ENCODE results near the gene R3HDM1. TPM values are rescaled to one million over a fixed set of nuclear protein-coding genes. Genes with fewer than 3 reads are reported as not detected.

The R3HDM1 gene
- total and polyA plus RNA-seq, 2 experiments from 2014 or later, result 24.8 to 32.7 TPM

DNA sequence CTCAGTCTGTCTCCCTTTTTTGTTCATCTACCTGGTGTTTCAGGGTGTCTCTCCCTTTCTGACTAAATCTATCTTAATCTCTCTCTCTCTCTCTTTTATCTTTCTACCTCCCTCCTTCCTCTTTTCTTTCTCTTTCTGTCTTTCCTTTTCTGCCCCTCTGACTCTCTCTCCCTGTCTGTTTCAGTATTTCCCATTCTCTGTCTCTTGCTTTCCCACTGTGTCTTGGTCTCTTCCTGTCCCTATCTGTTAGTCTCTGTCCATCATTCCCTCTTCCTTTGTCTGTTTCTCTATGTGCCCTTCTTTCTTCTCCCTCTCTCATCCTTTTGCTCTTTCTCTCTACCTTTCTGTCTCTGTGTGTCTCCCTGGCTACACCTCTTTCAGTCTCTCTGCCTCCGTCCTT, 56.7 kb downstream of the R3HDM1 start:
- TF ChIP-seq, protein P1, sequence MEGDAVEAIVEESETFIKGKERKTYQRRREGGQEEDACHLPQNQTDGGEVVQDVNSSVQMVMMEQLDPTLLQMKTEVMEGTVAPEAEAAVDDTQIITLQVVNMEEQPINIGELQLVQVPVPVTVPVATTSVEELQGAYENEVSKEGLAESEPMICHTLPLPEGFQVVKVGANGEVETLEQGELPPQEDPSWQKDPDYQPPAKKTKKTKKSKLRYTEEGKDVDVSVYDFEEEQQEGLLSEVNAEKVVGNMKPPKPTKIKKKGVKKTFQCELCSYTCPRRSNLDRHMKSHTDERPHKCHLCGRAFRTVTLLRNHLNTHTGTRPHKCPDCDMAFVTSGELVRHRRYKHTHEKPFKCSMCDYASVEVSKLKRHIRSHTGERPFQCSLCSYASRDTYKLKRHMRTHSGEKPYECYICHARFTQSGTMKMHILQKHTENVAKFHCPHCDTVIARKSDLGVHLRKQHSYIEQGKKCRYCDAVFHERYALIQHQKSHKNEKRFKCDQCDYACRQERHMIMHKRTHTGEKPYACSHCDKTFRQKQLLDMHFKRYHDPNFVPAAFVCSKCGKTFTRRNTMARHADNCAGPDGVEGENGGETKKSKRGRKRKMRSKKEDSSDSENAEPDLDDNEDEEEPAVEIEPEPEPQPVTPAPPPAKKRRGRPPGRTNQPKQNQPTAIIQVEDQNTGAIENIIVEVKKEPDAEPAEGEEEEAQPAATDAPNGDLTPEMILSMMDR (IDR thresholded peaks at IDR 0.05; ENCODE audit: low read depth, low read length), result no peak
- no peaks in the 10 kb centered on the region for H3K36me3 ChIP-seq
- H3K27ac ChIP-seq, result no peak overlapping the region
- no peaks in the 10 kb centered on the region for H3K4me1 ChIP-seq (ENCODE audit: low read depth)
- H3K27me3 ChIP-seq, result no peaks in the 10 kb centered on the region
- no peak for DNase-seq (ENCODE audit: low read depth in 1 of 2, low spot score in 1 of 2)
- H3K9me3 ChIP-seq (ENCODE audit: low read depth), result no peaks in the 10 kb centered on the region
- no peak overlapping the region for H3K4me3 ChIP-seq

GRCh38 chr2:135590619-135591260, 59.5 kb downstream of the R3HDM1 start:
- Histone ChIP-seq H3K27ac (no peak overlapping the region), H3K27me3 (no peaks in the 10 kb centered on the region), H3K36me3 (no peaks in the 10 kb centered on the region), H3K4me1 (ENCODE audit: low read depth) (no peaks in the 10 kb centered on the region), H3K4me3 (no peak overlapping the region), H3K9me3 (ENCODE audit: low read depth) (no peaks in the 10 kb centered on the region)
- DNase-seq (ENCODE audit: low read depth in 1 of 2, low spot score in 1 of 2), result no peak
- TF ChIP-seq, protein P1 (IDR thresholded peaks at IDR 0.05; ENCODE audit: low read depth, low read length), result no peak

- H3K9me3 ChIP-seq (ENCODE audit: low read depth), result no peaks in the 10 kb centered on the region
- no peak overlapping the region for H3K4me3 ChIP-seq
- no peak overlapping the region for H3K27ac ChIP-seq
- H3K27me3 ChIP-seq, result no peaks in the 10 kb centered on the region
- H3K36me3 ChIP-seq, result peaks cover 18% of the 10 kb centered on the region
- H3K4me1 ChIP-seq (ENCODE audit: low read depth), result no peaks in the 10 kb centered on the region
- TF ChIP-seq, protein P1 (IDR thresholded peaks at IDR 0.05; ENCODE audit: low read depth, low read length), result peak; percentile 13
- peak in 1 of 2 donors; percentile 33 for DNase-seq (ENCODE audit: low read depth in 1 of 2, low spot score in 1 of 2)
Measured at GRCh38 chr2:135600915-135601314, 69.6 kb downstream of the R3HDM1 start.

DNA sequence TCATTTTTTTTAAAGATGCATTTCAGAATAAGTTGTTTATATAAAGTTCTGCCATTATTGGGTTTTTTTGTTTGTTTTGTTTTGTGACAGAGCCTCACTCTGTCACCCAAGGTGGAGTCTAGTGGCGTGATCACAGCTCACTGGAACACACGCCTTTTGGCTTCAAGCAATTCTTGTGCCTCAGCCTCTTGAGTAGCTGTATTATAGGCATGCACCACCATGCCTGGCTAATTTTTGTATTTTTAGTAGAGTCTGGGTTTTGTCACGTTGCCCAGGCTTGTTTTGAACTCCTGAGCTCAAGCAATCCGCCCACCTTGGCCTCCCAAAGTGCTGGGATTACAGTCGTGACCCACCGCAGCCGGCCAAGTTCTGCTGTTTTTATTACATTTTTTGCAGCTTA, 72.3 kb downstream of the R3HDM1 start:
- no peaks in the 10 kb centered on the region for H3K9me3 ChIP-seq (ENCODE audit: low read depth)
- TF ChIP-seq, protein P1 (IDR thresholded peaks at IDR 0.05; ENCODE audit: low read depth, low read length), result no peak
- no peak overlapping the region for H3K4me3 ChIP-seq
- no peaks in the 10 kb centered on the region for H3K27me3 ChIP-seq
- peaks cover 21% of the 10 kb centered on the region for H3K36me3 ChIP-seq
- H3K27ac ChIP-seq, result no peak overlapping the region
- DNase-seq (ENCODE audit: low read depth in 1 of 2, low spot score in 1 of 2), result no peak
- no peaks in the 10 kb centered on the region for H3K4me1 ChIP-seq (ENCODE audit: low read depth)

GRCh38 chr2:135607561-135607960, 76.3 kb downstream of the R3HDM1 start:
- no peak overlapping the region for H3K4me3 ChIP-seq
- H3K36me3 ChIP-seq, result peaks cover 21% of the 10 kb centered on the region
- DNase-seq (ENCODE audit: low read depth in 1 of 2, low spot score in 1 of 2), result peak in 1 of 2 donors; percentile 57
- no peaks in the 10 kb centered on the region for H3K27me3 ChIP-seq
- H3K27ac ChIP-seq, result no peak overlapping the region
- TF ChIP-seq, protein P1 (IDR thresholded peaks at IDR 0.05; ENCODE audit: low read depth, low read length), result no peak
- no peaks in the 10 kb centered on the region for H3K9me3 ChIP-seq (ENCODE audit: low read depth)
- no peaks in the 10 kb centered on the region for H3K4me1 ChIP-seq (ENCODE audit: low read depth)

Data from cardiac muscle cell (in vitro differentiated cells and primary cell).